ENCODE data around the gene CPA5. TPM values are rescaled to one million over a fixed set of nuclear protein-coding genes. Genes with fewer than 3 reads are reported as not detected.

The CPA5 gene
- total RNA-seq, 2 experiments from 2014 or later, result not detected

GRCh38 chr7:130380861-130381455, 36.3 kb downstream of the CPA5 start:
- no peak overlapping the region for H3K4me3 ChIP-seq (ENCODE audit: low read length)
- Mint-ChIP-seq H3K4me3 (no peak overlapping the region), H3K27me3 (no peaks in the 10 kb centered on the region), H3K36me3 (ENCODE audit: low read depth) (no peaks in the 10 kb centered on the region), H3K9me3 (peaks cover 6% of the 10 kb centered on the region), H3K27ac (no peak overlapping the region), H3K4me1 (ENCODE audit: low read depth) (no peaks in the 10 kb centered on the region)
- no peaks in the 10 kb centered on the region for H3K4me1 ChIP-seq (ENCODE audit: insufficient read depth, low read length)
- peaks cover 6 to 15% of the 10 kb centered on the region in 2 experiments for H3K9me3 ChIP-seq (ENCODE audit: control insufficient read depth in 1 of 2, insufficient read depth in 1 of 2, low read length in 2 of 2)
- TF ChIP-seq, protein P1, sequence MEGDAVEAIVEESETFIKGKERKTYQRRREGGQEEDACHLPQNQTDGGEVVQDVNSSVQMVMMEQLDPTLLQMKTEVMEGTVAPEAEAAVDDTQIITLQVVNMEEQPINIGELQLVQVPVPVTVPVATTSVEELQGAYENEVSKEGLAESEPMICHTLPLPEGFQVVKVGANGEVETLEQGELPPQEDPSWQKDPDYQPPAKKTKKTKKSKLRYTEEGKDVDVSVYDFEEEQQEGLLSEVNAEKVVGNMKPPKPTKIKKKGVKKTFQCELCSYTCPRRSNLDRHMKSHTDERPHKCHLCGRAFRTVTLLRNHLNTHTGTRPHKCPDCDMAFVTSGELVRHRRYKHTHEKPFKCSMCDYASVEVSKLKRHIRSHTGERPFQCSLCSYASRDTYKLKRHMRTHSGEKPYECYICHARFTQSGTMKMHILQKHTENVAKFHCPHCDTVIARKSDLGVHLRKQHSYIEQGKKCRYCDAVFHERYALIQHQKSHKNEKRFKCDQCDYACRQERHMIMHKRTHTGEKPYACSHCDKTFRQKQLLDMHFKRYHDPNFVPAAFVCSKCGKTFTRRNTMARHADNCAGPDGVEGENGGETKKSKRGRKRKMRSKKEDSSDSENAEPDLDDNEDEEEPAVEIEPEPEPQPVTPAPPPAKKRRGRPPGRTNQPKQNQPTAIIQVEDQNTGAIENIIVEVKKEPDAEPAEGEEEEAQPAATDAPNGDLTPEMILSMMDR (IDR thresholded peaks at IDR 0.05), result no peak
- no peaks in the 10 kb centered on the region for H3K27me3 ChIP-seq (ENCODE audit: control insufficient read depth in 1 of 2, insufficient read depth in 2 of 2, low read length in 2 of 2)
- intact Hi-C loops (cut with DNase I, micrococcal nuclease), result no loop called here
- ChIA-PET CTCF (no interaction called here), POLR2A (interaction anchor here (0.6 kb wide), 1 partner anchor 52 kb away, joined by 3 read pairs; no protein-coding TSS in a partner anchor)
- no peak for DNase-seq
- H3K36me3 ChIP-seq (ENCODE audit: insufficient read depth, low read length), result no peaks in the 10 kb centered on the region
- H3K27ac ChIP-seq (ENCODE audit: low read depth in 1 of 2, low read length in 2 of 2), result no peak overlapping the region
- ATAC-seq (ENCODE audit: poor library complexity), result no peak

DNA sequence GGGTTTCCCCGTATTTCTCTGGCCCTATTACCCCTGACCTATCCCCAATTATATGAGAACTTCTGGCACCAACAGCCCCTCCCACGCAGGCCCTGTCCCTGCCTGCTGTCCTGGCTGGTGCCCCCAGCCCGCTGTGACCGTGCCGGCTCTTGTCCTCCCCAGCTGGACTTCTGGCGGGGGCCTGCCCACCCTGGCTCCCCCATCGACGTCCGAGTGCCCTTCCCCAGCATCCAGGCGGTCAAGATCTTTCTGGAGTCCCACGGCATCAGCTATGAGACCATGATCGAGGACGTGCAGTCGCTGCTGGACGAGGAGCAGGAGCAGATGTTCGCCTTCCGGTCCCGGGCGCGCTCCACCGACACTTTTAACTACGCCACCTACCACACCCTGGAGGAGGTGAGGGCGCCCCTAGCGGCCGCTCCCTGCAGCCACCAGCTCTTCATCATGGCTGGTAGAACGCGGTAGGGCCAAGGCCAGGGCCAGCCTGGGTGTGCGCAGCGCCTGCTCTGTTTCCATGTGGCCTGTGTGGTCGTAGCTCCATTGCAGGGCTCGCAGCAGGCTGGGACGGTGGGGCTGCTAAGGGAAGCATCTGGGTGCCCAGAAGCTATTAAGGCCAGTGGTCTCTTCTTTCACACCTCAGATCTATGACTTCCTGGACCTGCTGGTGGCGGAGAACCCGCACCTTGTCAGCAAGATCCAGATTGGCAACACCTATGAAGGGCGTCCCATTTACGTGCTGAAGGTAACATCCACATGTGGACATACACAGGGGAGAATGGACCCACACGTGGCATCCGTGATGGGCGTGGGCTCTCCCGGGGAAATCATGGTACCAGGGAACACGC, 37.1 kb downstream of the CPA5 start:
- Mint-ChIP-seq H3K27me3 (no peaks in the 10 kb centered on the region), H3K4me1 (ENCODE audit: low read depth) (no peaks in the 10 kb centered on the region), H3K4me3 (no peak overlapping the region), H3K36me3 (ENCODE audit: low read depth) (no peaks in the 10 kb centered on the region), H3K9me3 (peaks cover under 1% of the 10 kb centered on the region), H3K27ac (no peak overlapping the region)
- H3K9me3 ChIP-seq (ENCODE audit: control insufficient read depth in 1 of 2, insufficient read depth in 1 of 2, low read length in 2 of 2), result peaks cover 0 to 15% of the 10 kb centered on the region in 2 experiments
- H3K27ac ChIP-seq (ENCODE audit: low read depth in 1 of 2, low read length in 2 of 2), result no peak overlapping the region
- H3K4me3 ChIP-seq (ENCODE audit: low read length), result no peak overlapping the region
- TF ChIP-seq, protein P1 (IDR thresholded peaks at IDR 0.05), result no peak
- ATAC-seq (ENCODE audit: poor library complexity) (no peak), DNase-seq (no peak)
- intact Hi-C loops (cut with DNase I, micrococcal nuclease), result no loop called here
- no peaks in the 10 kb centered on the region for H3K36me3 ChIP-seq (ENCODE audit: insufficient read depth, low read length)
- ChIA-PET POLR2A (interaction anchor here (0.6 kb wide), 1 partner anchor 53 kb away, joined by 3 read pairs; no protein-coding TSS in a partner anchor), CTCF (no interaction called here)
- H3K27me3 ChIP-seq (ENCODE audit: control insufficient read depth in 1 of 2, insufficient read depth in 2 of 2, low read length in 2 of 2), result no peaks in the 10 kb centered on the region
- H3K4me1 ChIP-seq (ENCODE audit: insufficient read depth, low read length), result no peaks in the 10 kb centered on the region

DNA sequence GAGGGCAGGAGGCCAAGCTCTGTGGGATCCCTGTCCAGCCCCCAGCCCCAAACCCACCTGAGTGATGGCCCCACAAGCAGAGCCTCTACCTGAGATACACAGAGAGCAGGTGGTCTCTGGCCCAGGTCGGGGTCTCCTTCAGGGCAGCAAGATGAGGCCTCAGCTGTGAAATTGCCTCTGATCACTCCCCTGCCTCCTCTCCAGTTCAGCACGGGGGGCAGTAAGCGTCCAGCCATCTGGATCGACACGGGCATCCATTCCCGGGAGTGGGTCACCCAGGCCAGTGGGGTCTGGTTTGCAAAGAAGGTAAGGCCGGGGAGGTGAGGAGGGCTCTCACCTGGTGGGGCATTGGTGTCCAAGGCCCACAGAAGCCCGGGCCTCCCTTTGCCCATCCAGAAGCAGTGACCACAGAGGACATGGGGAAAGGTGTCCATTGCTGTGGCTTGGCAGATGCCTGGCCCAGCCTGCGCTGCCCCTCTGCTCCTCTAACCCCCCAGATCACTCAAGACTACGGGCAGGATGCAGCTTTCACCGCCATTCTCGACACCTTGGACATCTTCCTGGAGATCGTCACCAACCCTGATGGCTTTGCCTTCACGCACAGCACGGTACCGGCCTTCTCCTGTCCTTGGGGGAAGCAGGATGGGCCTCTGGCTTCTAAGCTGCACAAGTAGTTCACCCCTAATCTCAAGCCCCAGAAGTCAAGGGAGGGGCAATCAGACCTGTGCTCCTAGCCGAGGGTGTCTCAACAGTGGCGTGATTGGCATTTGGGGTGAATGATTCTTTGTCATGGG, 38.8 kb downstream of the CPA5 start:
- TF ChIP-seq, protein P1 (IDR thresholded peaks at IDR 0.05), result no peak
- CTCF ChIA-PET, result no interaction called here
- H3K27me3 ChIP-seq (ENCODE audit: control insufficient read depth in 1 of 2, insufficient read depth in 2 of 2, low read length in 2 of 2), result no peaks in the 10 kb centered on the region
- no peaks in the 10 kb centered on the region for H3K4me1 ChIP-seq (ENCODE audit: insufficient read depth, low read length)
- intact Hi-C loops (cut with DNase I, micrococcal nuclease), result no loop called here
- no peaks in the 10 kb centered on the region for H3K36me3 Mint-ChIP-seq (ENCODE audit: low read depth)
- H3K9me3 Mint-ChIP-seq, result no peaks in the 10 kb centered on the region
- no peak overlapping the region for H3K27ac ChIP-seq (ENCODE audit: low read depth in 1 of 2, low read length in 2 of 2)
- POLR2A ChIA-PET, result interaction anchor here (0.6 kb wide), 1 partner anchor 12 kb away, joined by 3 read pairs; no protein-coding TSS in a partner anchor
- no peaks in the 10 kb centered on the region for H3K27me3 Mint-ChIP-seq
- no peaks in the 10 kb centered on the region for H3K4me1 Mint-ChIP-seq (ENCODE audit: low read depth)
- no peak for ATAC-seq (ENCODE audit: poor library complexity)
- no peaks in the 10 kb centered on the region for H3K36me3 ChIP-seq (ENCODE audit: insufficient read depth, low read length)
- DNase-seq, result no peak
- peaks cover 0 to 9% of the 10 kb centered on the region in 2 experiments for H3K9me3 ChIP-seq (ENCODE audit: control insufficient read depth in 1 of 2, insufficient read depth in 1 of 2, low read length in 2 of 2)
- no peak overlapping the region for H3K4me3 ChIP-seq (ENCODE audit: low read length)
- no peak overlapping the region for H3K27ac Mint-ChIP-seq
- no peak overlapping the region for H3K4me3 Mint-ChIP-seq

Data from CD4-positive, alpha-beta T cell (primary cell).